HG02943 (cell line): ENCODE data around the gene SEPTIN10.
"Not testable (repeated sequence)": the region's sequence is repeated elsewhere in the genome, so short reads cannot be mapped to it uniquely, and the experiment has no call there.

Experiments used
- ATAC-seq: cut with Tn5 transposase; IDR thresholded peaks from one replicate; pipeline ENCODE4 v1.9.1; 2021; ENCODE audit warnings: mild to moderate bottlenecking, low read depth, moderate library complexity; ENCODE audit not compliant: unreplicated experiment

Gene SEPTIN10

DNA sequence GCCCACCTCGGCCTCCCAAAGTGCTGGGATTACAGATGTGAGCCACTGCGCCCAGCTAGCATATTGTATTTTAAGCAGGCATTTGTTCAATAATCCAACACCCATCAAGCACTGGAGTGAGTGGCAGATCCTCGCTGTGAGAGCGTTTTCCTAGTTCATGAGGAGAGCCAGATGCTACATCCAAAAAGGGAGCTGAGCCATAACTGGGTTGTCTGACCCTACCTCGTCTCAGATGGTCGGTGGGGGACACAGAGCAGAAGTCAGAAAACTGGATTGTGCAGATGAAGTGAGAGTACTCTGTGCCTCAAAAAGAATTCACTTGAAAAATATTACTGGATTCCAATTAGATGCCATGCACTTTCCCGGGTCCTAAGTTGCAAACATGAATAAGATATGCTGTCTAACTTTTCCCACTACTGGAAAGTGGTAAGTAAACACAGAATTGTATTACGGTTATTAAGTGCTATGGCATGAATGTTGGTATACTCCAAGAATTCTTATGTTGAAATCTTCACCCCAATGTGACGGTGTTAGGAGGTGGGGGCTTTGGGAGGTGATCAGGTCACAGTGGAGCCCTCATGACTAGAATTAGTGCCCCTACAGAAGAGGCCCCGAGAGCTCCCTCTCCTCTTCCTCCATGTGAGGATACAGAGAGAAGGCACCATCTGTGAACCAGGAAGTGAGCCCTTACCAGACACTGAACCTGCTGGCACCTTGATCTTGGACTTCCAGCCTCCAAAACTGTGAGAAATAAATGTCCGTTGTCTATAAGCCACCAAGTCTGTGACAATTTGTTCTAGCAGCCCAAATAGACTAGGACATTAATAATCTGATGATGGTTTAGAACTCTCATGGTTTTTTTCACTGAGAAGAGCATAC, 21.9 kb upstream of the SEPTIN10 start:
- ATAC-seq, result no peak

DNA sequence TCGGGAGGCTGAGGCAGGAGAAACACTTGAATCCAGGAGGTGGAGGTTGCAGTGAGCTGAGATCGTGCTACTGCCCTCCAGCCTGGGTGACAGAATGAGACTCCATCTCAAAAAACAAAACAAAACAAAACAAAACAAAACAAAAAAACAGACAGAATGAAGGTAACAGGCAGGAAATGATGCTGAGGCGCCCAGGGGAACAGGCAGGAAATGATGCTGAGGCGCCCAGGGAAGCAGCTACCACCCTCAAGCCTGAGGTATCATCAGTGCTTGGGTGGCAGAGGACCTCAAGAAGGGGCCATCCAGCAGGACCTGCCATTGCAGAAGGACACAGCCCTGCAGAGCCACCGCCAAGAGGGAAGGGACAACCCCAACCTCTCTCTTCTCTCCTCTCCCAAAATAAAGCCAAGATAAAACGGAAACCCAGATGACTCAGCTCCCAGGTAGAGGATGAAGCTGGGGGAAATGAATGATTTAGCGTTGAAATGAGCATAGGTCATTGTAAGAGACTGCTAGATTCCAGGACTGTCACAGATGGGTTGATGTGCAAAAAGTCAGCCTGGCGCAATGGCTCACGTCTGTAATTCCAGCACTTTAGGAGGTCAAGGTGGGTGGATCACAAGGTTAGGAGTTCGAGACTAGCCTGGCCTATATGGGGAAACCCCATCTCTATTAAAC, 19.7 kb upstream of the SEPTIN10 start:
- ATAC-seq, result no peak

DNA sequence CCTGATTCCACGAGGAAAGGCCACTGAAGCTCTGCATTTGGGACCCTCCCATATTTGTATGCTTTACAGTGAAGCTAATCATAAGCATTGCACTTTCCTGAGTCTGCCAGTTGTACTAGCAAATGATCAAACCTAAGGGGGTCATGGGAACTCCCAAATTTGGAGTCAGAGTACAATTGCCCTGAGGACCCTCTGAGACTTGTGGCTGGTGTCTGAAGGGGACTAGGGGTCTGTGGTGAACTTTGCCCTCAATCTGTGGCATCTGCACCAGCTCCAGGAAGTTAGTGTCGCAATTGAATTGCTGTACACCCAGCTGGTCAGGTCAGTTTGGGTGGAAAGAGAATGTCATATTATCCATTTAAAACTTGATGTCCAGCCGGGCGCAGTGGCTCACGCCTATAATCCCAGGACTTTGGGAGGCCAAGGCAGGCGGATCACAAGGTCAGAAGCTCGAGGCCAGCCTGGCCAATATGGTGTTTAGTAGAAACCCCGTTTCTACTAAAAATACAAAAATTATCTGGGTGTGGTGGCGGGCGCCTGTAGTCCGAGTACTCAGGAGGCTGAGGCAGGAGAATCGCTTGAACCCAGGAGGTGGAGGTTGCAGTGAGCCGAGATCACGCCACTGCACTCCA, 18.5 kb upstream of the SEPTIN10 start:
- no peak for ATAC-seq

DNA sequence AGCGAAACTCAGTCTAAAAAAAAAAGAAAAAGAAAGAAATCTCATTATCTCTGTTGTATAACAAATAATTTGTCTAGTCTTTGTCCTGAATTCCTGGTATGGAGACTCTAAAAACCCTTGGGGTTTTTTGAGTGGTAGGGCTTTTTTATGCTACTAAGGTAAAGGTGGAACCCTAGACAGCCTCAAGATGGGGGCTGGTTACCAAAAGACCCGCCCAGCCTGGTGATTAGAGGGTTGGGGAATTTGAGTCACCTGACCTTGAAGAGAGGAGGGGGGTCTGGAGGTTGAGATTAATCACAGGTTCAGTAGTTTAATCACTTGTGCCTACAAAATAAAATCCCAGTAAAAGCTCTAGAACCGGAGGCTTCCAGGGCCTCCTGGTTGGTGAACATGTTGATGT, 18.0 kb upstream of the SEPTIN10 start:
- no peak for ATAC-seq

DNA sequence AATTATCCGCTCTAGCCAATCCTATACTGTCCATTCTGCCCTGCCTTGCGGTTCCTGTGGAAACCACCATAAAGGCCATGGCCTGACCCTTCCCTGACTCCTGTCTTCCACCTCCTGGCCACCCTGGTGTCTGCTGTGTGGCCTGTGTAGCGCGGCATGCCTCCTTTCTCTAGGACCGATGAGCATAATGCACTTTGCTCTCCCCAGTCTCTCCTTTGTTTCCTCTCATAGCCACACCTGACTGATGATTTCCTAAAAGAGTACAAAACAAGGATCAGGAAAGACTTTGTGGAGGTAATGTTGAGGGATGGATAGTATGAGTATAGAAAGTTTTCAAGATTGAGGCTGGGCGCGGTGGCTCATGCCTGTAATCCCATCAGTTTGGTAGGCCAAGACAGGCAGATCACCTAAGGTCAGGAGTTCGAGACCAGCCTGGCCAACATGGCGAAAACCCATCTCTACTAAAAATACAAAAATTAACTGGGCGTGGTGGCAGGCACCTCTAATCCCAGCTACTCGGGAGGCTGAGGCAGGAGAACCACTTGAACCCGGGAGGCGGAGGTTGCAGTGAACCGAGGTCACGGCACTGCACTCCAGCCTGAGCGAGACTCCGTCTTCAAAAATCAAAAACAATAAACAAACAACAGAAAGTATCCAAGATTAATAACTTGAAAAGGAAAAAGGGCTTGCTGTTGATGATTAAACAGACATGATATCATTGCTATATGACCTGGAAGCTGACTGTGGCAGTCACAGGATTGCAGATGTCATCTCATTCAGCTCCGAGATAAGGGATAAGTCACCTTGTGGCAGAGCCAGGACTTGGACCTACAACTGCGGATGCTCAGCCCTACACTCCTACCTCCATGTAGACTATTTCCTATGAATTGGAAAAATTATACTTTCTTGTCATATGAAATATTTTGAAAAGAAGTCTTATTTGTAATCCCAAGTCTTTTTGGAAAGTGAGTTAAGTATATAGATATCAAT, 17.0 kb upstream of the SEPTIN10 start:
- ATAC-seq, result no peak

DNA sequence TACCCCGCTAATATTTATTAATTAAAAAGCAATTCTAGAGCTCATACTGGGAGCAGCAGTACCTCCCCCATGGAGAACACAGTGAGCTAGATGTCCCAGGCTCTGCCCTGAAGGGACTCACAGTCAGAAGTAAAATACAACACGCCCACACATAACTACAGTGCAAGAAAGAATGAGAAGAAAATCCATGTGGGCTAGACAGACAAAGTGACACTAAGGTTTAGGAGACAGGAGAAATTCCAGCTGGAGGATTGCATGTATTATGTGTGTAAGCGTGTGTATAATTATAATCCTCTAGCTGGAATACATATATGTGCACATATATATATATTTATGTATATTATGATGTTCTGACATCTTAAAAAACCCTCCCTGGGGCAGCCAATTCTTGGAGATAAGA, 16.1 kb upstream of the SEPTIN10 start:
- no peak for ATAC-seq

DNA sequence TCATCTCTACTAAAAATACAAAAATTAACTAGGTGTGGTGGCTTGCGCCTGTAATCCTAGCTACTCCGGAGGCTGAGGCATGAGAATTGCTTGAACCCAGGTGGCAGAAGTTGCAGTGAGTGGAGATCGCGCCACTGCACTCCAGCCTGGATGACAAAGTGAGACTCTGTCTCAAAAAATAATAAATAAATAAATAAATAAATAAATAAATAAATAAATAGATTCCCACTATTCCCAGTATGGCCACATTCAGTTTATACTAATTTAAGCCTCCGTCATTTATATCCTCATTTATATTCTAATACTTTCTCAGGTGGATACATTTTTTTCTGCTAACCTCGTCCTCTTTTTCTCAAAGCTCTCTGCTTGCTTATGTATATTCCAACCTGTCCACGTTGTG, 14.6 kb upstream of the SEPTIN10 start:
- not testable (repeated sequence) for ATAC-seq

DNA sequence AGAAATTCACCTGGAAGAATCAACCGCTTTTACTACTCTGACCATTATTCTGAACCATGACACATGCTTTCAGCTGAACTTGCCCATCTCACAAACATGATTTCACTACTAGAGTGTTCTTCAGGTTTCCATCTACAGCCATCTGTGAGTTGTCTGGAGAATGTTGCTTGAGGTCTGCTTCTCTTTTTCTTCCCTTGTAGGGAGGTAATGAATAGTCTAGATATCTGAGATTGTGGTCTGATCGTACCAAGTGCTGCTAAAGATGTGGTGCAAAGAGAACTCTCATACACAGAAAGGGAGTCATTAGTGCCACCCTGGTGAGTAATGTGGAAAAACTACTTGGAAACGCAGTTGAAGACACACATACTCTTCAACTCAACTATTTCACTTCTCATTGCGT, 10.6 kb upstream of the SEPTIN10 start:
- ATAC-seq, result no peak

DNA sequence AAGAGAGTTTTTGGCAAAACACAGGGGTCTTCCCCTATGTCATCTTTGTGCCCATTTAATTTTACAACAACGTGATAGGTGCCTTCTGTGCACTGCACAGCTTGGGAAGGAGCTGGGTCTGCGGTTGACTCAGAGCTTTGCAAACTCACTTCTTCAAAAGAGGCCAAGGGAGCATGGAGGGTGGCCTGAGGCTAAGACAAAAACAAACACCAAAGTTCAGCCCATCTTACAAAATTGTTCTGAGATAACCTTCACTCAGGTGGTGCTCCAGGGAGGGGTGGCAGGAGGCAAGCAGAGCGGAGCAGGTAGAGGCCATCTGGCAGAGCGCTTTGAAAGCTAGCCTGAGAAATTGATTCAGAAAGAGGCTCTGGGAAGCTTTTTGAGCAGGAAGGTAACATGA, 10.2 kb upstream of the SEPTIN10 start:
- no peak for ATAC-seq

DNA sequence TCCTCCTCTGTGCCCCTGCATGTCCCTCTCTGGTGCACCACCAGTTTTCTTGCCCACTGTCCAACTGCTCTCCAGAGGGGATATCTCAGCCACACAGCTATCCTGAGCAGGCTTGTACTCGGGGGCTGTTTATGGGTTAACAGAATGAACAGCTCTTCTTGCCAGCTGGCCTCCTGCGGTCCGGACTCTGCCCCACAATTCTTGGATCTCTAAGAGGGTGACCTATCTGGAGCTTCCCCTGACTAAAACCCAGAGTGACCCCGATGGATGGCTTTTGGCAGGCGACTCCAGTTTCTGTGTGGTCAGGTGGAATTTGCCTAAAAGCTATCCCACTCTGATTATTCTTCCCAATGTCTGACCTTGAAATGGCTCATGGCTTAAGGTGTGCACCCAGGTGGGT, 9.5 kb upstream of the SEPTIN10 start:
- ATAC-seq, result no peak

DNA sequence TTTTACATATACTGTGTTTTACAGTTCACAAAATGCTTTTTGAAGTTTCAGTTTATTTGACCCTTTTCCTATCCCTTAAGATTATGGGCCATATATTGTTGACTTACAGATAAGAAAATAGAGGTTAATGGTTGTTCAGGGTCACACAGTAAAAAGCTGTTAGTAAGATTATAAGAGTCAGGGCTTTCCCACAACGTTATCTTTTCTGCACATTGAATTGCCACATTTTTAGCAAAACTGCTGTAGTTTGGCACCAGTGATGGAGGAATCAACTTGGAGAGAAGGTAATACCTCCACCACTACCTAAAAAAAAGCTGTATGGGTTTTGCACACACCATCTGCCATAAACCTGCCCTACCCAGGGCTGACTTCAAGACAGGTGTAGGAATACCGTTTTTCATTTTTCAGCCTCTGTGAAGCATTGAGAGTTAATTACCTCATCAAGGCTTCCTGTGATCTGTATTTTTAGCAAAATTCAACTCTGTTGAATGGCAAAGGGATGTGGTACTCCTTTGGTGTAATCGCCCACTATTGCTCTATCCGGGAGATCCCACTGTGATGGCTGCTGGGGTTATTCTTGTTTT, 5.4 kb upstream of the SEPTIN10 start:
- ATAC-seq, result no peak

DNA sequence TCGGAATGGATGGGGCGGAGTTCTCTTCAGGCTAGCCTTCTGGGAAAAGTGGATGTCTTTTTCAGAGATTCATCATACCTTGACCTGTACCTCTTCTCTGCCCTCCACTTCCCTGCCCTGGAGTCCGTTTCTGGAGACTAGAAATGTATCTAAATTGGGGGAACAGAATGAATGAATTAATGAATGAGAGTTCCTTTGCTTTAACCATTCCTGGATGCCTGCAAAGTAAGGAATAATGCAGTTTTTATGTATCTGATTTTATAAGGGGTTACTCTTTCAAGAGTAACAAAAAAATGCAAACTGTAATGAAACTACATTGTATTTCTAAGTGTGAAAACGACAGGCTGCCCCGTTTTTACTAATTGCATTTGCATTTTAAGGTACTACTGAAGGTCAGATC, 2.4 kb upstream of the SEPTIN10 start:
- no peak for ATAC-seq

DNA sequence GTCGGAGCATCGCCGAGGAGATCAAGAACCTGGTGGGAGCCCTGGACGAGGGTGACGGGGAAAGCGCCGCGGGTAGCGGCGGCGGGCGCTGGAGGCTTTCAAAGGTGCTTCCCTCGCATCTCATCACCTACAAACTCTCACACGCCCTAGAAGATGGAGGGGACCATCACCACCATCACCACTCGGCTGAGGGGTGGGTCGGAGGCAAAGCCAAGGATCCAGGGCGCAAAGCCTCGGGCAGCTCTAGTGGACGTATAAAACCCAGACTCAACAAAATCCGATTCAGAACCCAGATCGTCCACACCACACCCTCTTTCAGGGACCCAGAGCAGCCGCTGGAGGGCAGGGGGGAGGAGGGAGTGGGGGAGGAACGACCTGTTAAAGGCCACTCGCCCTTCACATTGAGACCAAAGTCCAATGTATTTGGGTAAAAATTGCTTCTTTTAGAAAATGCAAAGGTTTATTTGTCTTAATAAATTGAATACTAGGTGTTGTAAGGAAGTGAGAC, 1.9 kb upstream of the SEPTIN10 start:
- no peak for ATAC-seq

DNA sequence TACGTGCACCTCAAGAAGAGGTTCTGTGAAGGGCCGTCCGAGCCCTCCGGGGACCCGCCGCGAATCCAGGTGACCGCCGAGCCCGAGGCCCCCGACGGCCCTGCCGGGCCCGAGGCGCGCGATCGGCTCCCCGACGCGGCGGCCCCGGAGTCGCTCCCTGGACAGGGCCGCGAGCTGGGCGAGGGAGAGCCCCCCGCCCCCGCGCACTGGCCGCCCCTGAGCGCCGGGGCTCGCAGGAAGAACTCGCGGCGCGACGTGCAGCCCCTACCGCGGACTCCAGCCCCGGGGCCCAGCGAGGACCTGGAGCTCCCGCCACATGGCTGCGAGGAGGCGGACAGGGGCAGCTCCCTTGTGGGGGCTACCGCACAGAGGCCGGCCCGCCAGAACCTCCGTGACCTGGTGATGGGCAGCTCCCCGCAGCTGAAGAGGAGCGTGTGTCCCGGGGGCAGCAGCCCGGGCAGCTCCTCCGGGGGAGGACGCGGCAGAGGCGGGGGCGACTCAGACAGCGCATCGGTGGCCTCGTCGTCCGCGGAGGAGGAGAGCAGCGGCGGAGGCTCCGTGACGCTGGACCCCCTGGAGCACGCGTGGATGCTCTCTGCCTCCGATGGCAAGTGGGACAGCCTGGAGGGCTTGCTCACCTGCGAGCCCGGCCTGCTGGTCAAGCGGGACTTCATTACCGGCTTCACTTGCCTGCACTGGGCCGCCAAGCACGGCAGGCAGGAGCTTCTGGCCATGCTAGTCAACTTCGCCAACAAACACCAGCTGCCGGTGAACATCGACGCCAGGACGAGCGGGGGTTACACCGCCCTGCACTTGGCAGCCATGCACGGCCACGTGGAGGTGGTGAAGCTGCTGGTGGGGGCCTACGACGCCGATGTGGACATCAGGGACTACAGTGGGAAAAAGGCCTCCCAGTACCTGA, 1.2 kb upstream of the SEPTIN10 start:
- ATAC-seq, result no peak

DNA sequence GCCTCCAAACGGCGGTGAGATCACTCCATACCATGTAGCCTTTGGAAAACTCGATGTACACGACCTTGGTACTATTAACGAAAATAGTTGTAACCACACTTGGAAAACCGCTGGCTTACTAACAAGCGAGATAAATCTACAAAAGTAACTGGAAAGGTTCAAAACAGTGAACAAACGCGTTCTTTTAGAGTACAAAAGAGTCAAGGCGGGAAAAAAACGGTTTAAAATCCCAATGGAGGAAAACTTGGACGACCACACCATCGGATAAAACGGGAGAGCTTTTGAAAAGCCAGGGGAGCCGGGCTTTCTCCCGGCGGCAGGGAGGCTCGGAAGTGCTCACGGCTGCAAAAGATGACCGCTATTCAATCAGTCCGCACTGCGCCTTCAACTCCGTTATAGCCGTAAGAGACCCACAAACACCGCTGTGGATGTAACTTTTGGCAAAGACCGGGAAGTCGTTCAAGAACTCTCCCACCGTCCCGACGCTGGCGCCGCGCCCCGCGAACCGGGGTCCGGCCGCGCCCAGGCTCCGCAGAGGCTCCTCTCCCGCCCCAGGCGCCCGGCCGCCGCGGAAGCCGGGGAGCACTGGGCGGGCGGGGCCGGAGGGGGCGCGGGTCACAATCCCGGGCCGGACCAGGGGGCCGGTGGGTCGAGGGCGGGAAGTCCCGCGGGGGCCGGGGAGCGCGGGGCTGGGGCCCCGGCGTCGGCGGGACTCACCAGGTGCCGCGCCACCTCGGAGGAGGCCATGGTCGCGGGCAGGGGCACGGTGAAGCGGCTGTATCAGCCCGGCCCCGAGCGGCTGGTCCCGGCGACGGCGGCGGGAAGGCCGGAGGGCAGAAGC, 465 bp downstream of the SEPTIN10 start:
- ATAC-seq, result peak; percentile 35

DNA sequence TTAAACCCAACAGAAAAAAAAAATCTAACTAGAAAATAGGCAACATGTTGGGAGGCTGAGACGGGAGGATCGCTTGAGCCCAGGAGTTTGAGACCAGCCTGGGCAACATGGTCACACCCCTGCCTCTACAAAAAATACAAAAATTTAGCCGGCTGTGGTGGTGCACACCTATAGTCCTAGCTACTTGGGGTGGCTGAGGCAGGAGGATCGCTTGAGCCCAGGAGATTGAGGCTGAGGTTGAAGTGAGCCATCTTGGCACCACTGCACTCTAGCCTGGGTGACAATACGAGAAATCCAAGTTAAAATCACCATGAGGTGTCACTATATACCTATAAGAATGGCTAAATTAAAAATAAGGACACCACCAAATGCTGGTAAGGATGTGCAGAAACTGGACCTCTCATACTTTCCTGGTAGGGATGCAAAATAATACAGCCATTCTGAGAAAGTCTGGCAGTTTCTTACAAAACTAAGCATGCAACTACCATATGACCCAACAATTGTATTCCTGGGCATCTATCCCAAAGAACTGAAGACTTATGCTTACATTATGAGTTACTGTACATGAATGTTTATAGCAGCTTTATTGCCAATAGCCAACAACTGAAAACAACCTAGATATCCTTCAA, 2.2 kb downstream of the SEPTIN10 start:
- no peak for ATAC-seq

DNA sequence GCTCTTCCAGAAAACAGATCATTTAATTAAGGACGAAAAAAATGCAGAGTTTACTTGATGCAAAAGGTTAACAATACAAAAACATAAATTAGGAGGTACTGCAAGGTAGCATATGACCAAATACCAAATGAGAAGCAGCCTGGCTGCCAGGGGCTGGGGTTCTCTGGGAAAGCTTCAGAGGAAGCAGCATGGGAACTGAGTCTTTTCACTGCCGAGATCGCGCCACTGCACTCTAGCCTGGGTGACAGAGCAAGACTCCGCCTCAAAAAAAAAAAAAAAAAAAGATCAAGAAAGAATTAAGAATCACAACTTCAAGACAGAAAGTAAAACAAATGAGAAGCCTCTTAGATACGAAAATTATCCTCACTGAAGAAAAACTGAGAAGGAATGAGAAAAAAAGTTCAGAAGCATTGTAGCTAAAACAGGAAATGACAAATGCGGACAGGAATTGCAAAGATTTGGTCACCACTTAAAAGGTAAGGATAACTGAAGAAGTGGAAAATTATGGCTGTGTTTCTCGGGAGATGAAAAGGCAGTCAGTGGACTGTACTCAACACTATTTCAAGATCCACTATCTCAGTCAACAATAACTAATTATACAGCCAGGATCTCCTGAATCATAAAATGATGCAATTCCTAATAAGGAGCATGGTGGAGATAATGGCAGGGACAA, 4.3 kb downstream of the SEPTIN10 start:
- no peak for ATAC-seq
